Activated naive CD8-positive, alpha-beta T cell (primary cell): Measurements from ENCODE around the gene COL4A2.

Source experiments
- H3K27ac Mint-ChIP-seq: one replicate; pipeline ENCODE4 v1.8.0; 2021; ENCODE audit warnings: mixed read lengths
- H3K27me3 Mint-ChIP-seq: one replicate; pipeline ENCODE4 v1.8.0; 2021; ENCODE audit warnings: mixed read lengths
- H3K36me3 Mint-ChIP-seq: one replicate; pipeline ENCODE4 v1.8.0; 2021; ENCODE audit warnings: mixed read lengths
- H3K4me1 Mint-ChIP-seq: one replicate; pipeline ENCODE4 v1.8.0; 2021; ENCODE audit warnings: low read depth, mixed read lengths
- H3K4me3 Mint-ChIP-seq: one replicate; pipeline ENCODE4 v1.8.0; 2021; ENCODE audit warnings: mild to moderate bottlenecking, mixed read lengths
- H3K9me3 Mint-ChIP-seq: one replicate; pipeline ENCODE4 v1.8.0; 2021; ENCODE audit warnings: low read depth, mixed read lengths

COL4A2 gene

DNA sequence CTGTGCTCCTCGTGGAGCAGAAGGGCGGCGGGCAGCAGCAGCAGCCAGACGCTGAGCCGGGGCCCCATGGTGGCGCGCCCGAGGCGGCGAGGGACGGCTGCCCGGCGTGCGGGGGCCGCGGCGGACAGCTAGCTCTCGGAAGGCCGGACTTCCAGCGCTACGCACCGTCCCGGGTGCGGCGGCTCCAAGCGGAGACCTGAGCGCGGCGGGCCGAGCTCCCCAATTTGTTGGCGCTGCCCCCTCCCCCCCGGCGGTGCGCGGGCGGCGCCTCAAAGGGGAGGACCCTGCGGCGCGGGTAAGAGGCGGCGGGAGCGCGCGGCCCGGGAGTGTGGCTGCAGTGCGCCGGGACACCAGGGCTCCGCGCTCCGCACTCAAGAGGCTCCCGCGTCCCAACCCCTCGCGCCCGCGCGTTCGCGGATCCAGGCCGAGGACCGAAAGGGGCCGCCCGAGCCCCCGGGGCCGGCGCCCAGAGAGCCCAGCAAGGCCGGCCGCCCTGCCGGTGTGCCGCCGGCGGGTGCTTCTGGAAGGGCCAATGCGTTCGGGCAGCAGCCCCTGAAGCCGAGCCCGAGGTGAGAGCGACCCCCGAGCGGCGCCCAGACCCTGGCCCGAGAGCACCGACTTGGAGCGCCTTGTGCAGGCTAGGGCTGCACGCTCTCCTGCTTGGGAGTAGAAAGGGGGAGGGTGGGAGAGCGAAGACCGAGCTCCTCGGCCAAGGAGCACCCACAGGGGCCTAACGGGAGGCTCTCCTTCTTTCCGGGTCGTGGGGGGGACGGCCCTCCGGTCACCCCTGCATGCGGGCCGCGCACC lies at the start of gene COL4A2, which contains the start of gene COL4A1:
TSS of gene COL4A2 (plus strand) at position 325 of the 807 bp plus-strand sequence. CDS start 620 bp downstream, outside the sequence.
TSS of gene COL4A1 (minus strand) at position 198 of the 807 bp plus-strand sequence. CDS start at position 68, 130 bp downstream.
- H3K9me3 Mint-ChIP-seq: no peaks in the 10 kb centered on the region
- H3K36me3 Mint-ChIP-seq: no peaks in the 10 kb centered on the region
- H3K4me3 Mint-ChIP-seq: no peak within 1 kb of the TSS
- no peak within 1 kb of the TSS for H3K27ac Mint-ChIP-seq
- H3K27me3 Mint-ChIP-seq: peaks cover 46% of the 10 kb centered on the region
- H3K4me1 Mint-ChIP-seq: peaks cover 16% of the 10 kb centered on the region

DNA sequence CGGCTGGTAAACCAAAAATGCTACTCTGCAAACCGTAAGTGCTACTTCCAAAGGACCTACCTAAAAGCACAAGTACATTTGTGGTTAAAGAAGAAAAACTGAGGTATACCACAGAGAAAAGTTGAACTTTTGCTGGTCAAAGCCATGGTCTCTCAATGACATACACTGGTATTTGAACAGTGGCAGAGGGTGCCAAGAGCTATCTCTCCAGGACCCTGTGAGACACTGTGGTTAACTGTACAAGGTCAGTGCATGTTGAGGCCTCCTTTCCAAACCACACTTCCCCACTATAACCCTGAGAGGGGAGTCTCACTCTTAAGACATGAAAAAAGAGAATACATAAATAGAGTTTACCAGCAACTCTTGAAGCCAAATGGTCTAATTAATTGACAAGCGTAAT lies 49.7 kb upstream of the COL4A2 start:
- peaks cover 4% of the 10 kb centered on the region for H3K9me3 Mint-ChIP-seq
- H3K27me3 Mint-ChIP-seq: peaks cover 13% of the 10 kb centered on the region
- H3K4me3 Mint-ChIP-seq: no peak overlapping the region
- no peak overlapping the region for H3K27ac Mint-ChIP-seq
- H3K4me1 Mint-ChIP-seq: no peaks in the 10 kb centered on the region
- H3K36me3 Mint-ChIP-seq: no peaks in the 10 kb centered on the region

- no peak overlapping the region for H3K27ac Mint-ChIP-seq
- no peaks in the 10 kb centered on the region for H3K36me3 Mint-ChIP-seq
- H3K4me1 Mint-ChIP-seq: no peaks in the 10 kb centered on the region
- H3K27me3 Mint-ChIP-seq: peaks cover 18% of the 10 kb centered on the region
- no peak overlapping the region for H3K4me3 Mint-ChIP-seq
- H3K9me3 Mint-ChIP-seq: peaks cover 4% of the 10 kb centered on the region
These were observed 48.0 kb upstream of the COL4A2 start for GRCh38 chr13:110258876-110259631.

DNA sequence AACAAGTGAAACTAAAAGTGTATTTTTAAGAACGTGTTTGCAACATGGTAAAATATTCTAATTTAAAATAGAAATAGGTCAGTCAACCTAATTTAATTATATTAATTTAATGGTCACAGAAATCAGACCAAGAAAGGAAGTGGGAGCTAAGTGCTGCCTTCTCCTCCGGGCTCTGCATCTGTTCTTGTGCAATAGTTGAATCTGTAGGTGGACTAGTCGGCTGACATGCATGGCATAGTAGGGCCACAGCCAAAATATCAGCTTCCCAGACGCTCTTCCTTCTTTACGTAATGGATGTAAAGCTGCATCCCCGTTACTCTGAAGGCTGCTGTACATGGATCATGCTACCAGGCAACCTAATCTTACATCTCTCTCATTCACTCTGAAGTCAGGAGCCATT lies 47.4 kb upstream of the COL4A2 start:
- no peaks in the 10 kb centered on the region for H3K36me3 Mint-ChIP-seq
- H3K27me3 Mint-ChIP-seq: peaks cover 19% of the 10 kb centered on the region
- peaks cover 4% of the 10 kb centered on the region for H3K9me3 Mint-ChIP-seq
- no peaks in the 10 kb centered on the region for H3K4me1 Mint-ChIP-seq
- no peak overlapping the region for H3K27ac Mint-ChIP-seq
- no peak overlapping the region for H3K4me3 Mint-ChIP-seq

- Mint-ChIP-seq H3K9me3 (no peaks in the 10 kb centered on the region), H3K27me3 (peaks cover 23% of the 10 kb centered on the region), H3K4me1 (no peaks in the 10 kb centered on the region), H3K27ac (no peak overlapping the region), H3K4me3 (no peak overlapping the region), H3K36me3 (no peaks in the 10 kb centered on the region)
These were observed 45.7 kb upstream of the COL4A2 start for GRCh38 chr13:110261166-110262081.

GRCh38 chr13:110262082-110262436 lies 45.0 kb upstream of the COL4A2 start:
- Mint-ChIP-seq H3K9me3 (no peaks in the 10 kb centered on the region), H3K4me1 (no peaks in the 10 kb centered on the region), H3K27me3 (peaks cover 23% of the 10 kb centered on the region), H3K27ac (no peak overlapping the region), H3K36me3 (no peaks in the 10 kb centered on the region), H3K4me3 (no peak overlapping the region)

DNA sequence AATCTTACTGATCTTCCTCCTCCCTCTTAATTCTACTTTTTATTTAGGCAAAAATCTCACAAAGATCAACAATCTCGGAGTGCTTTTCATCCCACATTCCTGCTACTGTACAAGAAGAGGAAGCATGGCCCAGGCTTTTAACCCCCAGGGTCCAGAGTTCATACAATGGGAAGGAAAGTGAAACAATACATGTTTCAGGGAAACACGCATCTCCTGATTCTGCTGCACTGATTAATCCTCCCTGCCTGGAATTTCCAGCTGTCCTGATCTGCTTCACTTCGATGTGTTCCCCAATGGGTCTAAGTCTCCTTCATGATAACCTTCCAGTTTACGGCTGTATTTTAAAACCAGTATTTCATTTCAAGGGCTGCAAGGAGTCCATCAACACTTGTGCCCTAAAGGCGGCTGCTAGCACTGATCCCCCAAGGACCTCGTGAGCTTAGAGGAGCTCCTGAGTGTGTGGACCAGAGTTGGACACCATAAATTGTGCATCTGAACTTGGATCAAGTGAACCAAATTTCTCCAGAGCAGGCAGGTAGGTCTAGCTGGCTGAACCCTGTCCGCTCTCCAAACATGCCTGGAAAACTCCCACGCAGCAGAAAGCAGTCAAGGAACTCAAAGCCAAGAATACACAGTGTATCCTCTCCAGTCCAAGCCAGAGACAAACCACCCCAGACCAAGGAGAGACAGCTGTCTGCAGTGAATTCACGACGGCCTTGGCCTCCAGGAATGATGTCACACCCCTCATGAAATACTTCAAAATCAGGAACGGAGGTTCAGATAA lies 44.4 kb upstream of the COL4A2 start:
- Mint-ChIP-seq H3K36me3 (no peaks in the 10 kb centered on the region), H3K27me3 (peaks cover 23% of the 10 kb centered on the region), H3K27ac (no peak overlapping the region), H3K4me3 (no peak overlapping the region), H3K9me3 (no peaks in the 10 kb centered on the region), H3K4me1 (no peaks in the 10 kb centered on the region)

DNA sequence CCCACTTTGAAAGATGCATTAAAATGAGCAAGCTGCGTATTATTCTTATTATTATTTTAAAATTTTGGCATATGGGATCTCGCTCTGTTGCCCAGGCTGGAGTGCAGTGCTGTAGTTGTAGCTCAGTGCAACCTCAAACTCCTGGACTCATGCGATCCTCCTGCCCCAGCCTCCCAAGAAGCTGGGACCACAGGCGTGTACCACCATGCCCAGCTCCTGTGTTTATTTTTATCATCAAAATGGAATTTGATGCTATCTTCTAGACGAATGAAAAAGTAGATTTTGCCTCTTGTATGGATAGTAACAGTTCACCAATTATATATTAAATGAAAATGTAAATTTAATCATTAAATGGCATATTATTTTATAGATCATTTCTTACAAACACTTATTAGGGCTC lies 43.7 kb upstream of the COL4A2 start:
- H3K4me3 Mint-ChIP-seq: no peak overlapping the region
- no peaks in the 10 kb centered on the region for H3K4me1 Mint-ChIP-seq
- H3K36me3 Mint-ChIP-seq: no peaks in the 10 kb centered on the region
- no peaks in the 10 kb centered on the region for H3K9me3 Mint-ChIP-seq
- H3K27me3 Mint-ChIP-seq: peaks cover 23% of the 10 kb centered on the region
- no peak overlapping the region for H3K27ac Mint-ChIP-seq

DNA sequence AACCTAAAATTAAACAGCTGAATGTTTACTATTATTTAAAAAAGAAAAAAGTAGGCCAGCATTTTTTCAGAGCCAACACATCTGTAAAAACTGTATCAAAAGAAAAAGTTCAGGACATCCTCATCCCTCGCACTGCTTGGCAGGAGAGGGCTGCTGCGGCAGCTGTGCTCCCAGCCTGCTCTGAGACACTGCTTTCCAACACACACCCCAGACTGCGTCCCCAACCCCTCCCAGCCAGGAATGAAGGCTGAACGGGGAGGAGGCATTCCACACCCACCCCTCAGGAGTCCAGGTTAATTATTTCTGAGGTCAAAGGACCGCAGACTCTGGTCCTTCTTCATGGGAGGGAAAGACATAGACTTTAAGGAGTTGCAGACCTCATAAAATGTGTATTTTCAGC lies 43.2 kb upstream of the COL4A2 start:
- no peaks in the 10 kb centered on the region for H3K36me3 Mint-ChIP-seq
- peaks cover 23% of the 10 kb centered on the region for H3K27me3 Mint-ChIP-seq
- no peaks in the 10 kb centered on the region for H3K9me3 Mint-ChIP-seq
- no peak overlapping the region for H3K27ac Mint-ChIP-seq
- no peaks in the 10 kb centered on the region for H3K4me1 Mint-ChIP-seq
- no peak overlapping the region for H3K4me3 Mint-ChIP-seq

DNA sequence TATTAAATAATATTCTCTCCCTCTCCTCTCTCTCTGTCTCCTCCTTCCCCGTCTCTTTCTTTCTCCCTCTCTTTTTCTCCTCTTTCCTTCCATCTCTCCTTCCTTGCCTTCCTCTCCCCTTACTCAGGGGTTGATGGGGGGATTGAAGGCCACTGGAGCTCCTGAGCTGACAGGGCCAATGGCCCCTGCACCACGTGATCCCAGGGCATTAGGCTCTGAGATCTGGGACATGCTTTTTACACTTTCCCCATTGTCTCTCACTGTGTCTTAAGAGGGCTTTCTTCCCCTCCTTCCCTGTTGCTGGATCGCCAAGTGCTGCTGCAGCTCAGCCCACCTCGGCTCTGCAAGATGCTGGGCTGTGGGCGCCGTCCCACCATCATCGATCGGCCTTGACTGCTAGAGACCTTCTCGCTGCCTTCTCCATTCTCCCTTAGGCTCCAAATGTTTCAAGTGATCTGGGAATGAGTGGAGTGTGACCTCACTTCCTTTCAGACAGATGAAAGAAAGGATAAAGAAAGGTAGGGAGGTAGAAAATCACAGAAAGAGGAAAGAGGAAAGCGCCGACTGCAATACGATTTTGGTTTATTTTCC lies 42.3 kb upstream of the COL4A2 start:
- Mint-ChIP-seq H3K36me3 (no peaks in the 10 kb centered on the region), H3K4me1 (no peaks in the 10 kb centered on the region), H3K27me3 (peaks cover 21% of the 10 kb centered on the region), H3K27ac (no peak overlapping the region), H3K9me3 (no peaks in the 10 kb centered on the region), H3K4me3 (no peak overlapping the region)

DNA sequence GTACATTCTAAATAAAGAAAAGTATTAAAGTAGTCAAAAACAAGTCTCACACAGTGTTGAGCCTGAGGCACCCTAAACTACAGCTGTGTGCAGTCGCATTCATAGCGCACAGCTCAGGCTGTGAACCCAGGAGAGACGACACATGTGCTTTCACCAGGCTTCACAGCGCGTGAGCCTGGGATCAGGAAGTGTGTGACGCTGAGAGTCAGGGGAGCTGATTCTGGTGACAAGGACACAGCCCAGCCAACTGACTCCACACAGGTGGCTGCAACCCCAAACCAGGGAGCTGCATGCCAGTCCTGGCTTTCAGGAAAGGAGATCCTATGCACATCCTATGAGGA lies 41.8 kb upstream of the COL4A2 start:
- Mint-ChIP-seq H3K36me3 (no peaks in the 10 kb centered on the region), H3K27me3 (peaks cover 16% of the 10 kb centered on the region), H3K27ac (no peak overlapping the region), H3K9me3 (no peaks in the 10 kb centered on the region), H3K4me3 (no peak overlapping the region), H3K4me1 (no peaks in the 10 kb centered on the region)

GRCh38 chr13:110265682-110266430 lies 41.2 kb upstream of the COL4A2 start:
- H3K36me3 Mint-ChIP-seq: no peaks in the 10 kb centered on the region
- no peaks in the 10 kb centered on the region for H3K4me1 Mint-ChIP-seq
- no peaks in the 10 kb centered on the region for H3K9me3 Mint-ChIP-seq
- H3K4me3 Mint-ChIP-seq: no peak overlapping the region
- no peak overlapping the region for H3K27ac Mint-ChIP-seq
- H3K27me3 Mint-ChIP-seq: peaks cover 13% of the 10 kb centered on the region

GRCh38 chr13:110266431-110266809 lies 40.7 kb upstream of the COL4A2 start:
- Mint-ChIP-seq H3K27ac (no peak overlapping the region), H3K4me1 (no peaks in the 10 kb centered on the region), H3K36me3 (no peaks in the 10 kb centered on the region), H3K27me3 (peaks cover 13% of the 10 kb centered on the region), H3K9me3 (no peaks in the 10 kb centered on the region), H3K4me3 (no peak overlapping the region)
